ENCODE results near the gene MCRS1.
"Not testable (repeated sequence)": the region's sequence is repeated elsewhere in the genome, so short reads cannot be mapped to it uniquely, and the experiment has no call there.

- TF ChIP-seq POLR2AphosphoS5, CTCF (IDR thresholded peaks at IDR 0.05): not testable (repeated sequence)
These were observed 37.6 kb upstream of the MCRS1 start, which contains the start of gene FAM186B for GRCh38 chr12:49605539-49605938.

Data from gastroesophageal sphincter (tissue), 3 donors.